Neural progenitor cell (in vitro differentiated cells): ENCODE data around the gene FHIP1A.

Source experiments
- EZH2 ChIP-seq: fragments of 200-600 bp; sonication (generic); IDR thresholded peaks from 2 replicates; pipeline ENCODE4 v1.6.1; 2017; ENCODE audit warnings: antibody characterized with exemption, mild to moderate bottlenecking, moderate library complexity
- EZH2phosphoT487 ChIP-seq: fragments of 200-600 bp; sonication (generic); IDR thresholded peaks from 2 replicates; pipeline ENCODE4 v1.6.1; 2017; ENCODE audit warnings: antibody characterized with exemption
- TF ChIP-seq, protein P1 (sequence below): fragments of 200-600 bp; sonication (generic); IDR thresholded peaks from 2 replicates; pipeline ENCODE4 v1.5.1; 2017; ENCODE audit warnings: antibody characterized with exemption, mild to moderate bottlenecking

DNA sequence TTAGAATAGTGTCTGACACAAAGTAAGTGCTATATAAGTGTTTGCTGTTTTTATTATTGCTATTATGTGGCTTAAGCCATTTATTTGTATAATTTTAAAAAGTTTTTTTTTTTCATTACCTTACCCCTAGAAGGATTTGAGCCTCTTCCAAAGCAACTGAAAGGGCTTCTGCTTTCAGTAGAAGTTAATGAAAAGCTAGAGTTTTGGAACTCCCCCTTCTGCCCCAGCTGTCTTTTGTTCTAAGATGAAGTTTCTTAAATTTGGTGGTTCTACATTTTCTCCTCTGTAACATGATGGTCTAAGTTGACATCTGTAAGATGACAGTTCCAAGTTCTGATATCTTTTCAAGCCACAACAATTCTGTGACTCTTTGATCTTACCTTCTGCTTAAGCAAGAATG, 30.3 kb downstream of the FHIP1A start:
- TF ChIP-seq, protein P1, sequence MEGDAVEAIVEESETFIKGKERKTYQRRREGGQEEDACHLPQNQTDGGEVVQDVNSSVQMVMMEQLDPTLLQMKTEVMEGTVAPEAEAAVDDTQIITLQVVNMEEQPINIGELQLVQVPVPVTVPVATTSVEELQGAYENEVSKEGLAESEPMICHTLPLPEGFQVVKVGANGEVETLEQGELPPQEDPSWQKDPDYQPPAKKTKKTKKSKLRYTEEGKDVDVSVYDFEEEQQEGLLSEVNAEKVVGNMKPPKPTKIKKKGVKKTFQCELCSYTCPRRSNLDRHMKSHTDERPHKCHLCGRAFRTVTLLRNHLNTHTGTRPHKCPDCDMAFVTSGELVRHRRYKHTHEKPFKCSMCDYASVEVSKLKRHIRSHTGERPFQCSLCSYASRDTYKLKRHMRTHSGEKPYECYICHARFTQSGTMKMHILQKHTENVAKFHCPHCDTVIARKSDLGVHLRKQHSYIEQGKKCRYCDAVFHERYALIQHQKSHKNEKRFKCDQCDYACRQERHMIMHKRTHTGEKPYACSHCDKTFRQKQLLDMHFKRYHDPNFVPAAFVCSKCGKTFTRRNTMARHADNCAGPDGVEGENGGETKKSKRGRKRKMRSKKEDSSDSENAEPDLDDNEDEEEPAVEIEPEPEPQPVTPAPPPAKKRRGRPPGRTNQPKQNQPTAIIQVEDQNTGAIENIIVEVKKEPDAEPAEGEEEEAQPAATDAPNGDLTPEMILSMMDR = no peak
- no peak for TF ChIP-seq EZH2
- no peak for TF ChIP-seq EZH2phosphoT487
